NB4 (cell line): ENCODE data around the gene CYB561.
"Not testable (repeated sequence)": the region's sequence is repeated elsewhere in the genome, so short reads cannot be mapped to it uniquely, and the experiment has no call there.

Experiments
- CTCF ChIP-seq: IDR thresholded peaks from one replicate; pipeline ENCODE4 v1.5.1; 2012; ENCODE audit warnings: low read depth, low read length
- MYC ChIP-seq: IDR thresholded peaks from 2 replicates; pipeline ENCODE4 v1.6.1; 2011; ENCODE audit warnings: low read depth, low read length
- POLR2A ChIP-seq: IDR thresholded peaks from 2 replicates; pipeline ENCODE4 v1.6.1; 2011; ENCODE audit warnings: mild to moderate bottlenecking; ENCODE audit not compliant: insufficient read length; ENCODE audit errors: extremely low read depth

- TF ChIP-seq POLR2A, CTCF, MYC: not testable (repeated sequence)
These were observed 22.0 kb upstream of the CYB561 start for GRCh38 chr17:63468099-63468498.
